ENCODE data around the gene UNC79. TPM values are rescaled to one million over a fixed set of nuclear protein-coding genes. Genes with fewer than 3 reads are reported as not detected.
A peak's percentile ranks its signal among the peaks of the same experiment; 100 is the strongest.

Gene UNC79
- total RNA-seq (2013; cell fraction: nucleolus; rRNA removed): 3.3 and 3.5 TPM in 2 replicates
- 0.16 and 0.17 TPM in 2 replicates for total RNA-seq (2014; rRNA removed)
- total RNA-seq (2014; rRNA removed; fragmentation: Illumina TruSeq; extraction: Trizol): 0.22 and 0.23 TPM in 2 replicates
- total RNA-seq (2021): 0.15 and 0.16 TPM in 2 replicates
- 0.03 TPM for polyA plus RNA-seq (2011; ENCODE audit: low read depth)
- polyA plus RNA-seq (2011; rRNA removed): 0.20 and 0.29 TPM in 2 replicates
- 0.21 and 0.22 TPM in 2 replicates for polyA plus RNA-seq (2011; cell fraction: cytosol; rRNA removed)
- 0.80 and 0.99 TPM in 2 replicates for polyA plus RNA-seq (2011; cell fraction: nucleus; rRNA removed)
- polyA plus RNA-seq (2012): 0.08 TPM in 2 replicates
- 0.12 and 0.14 TPM in 2 replicates for polyA plus RNA-seq (2014; fragmentation: Illumina TruSeq; extraction: Trizol)
- under 1 TPM; 0.05 to 0.13 TPM for polyA plus RNA-seq (2014; fragmentation: Nextera tagmentation; extraction: Ambion mirVana)
- 0.08 and 0.16 TPM in 2 replicates for polyA plus RNA-seq (2014; rRNA removed)
- polyA plus RNA-seq (2016; fragmentation: Nextera tagmentation; extraction: Ambion mirVana): under 1 TPM; 0.04 to 0.29 TPM
- 0.82 and 0.95 TPM in 2 replicates for polyA minus RNA-seq (2011; rRNA and poly(A)+ RNA removed)
- polyA minus RNA-seq (2011; cell fraction: cytosol; rRNA and poly(A)+ RNA removed): 0.21 TPM in 1 of 2 replicates, not detected in the other
- polyA minus RNA-seq (2011; cell fraction: nucleus; rRNA and poly(A)+ RNA removed): 1.3 and 1.8 TPM in 2 replicates
- Bru-seq, nascent RNA: percentile 33 among the genes with signal in this experiment
- percentile 30 among the genes with signal in this experiment for BruChase-seq, experiment 1, labeled RNA remaining after a 6-hour chase
- percentile 28 among the genes with signal in this experiment for BruChase-seq, experiment 2, labeled RNA remaining after a 2-hour chase
- long read RNA-seq, experiment 1: 0 reads
- long read RNA-seq, experiment 2, partial matches to known transcripts: 0 of 2 reads
- long read RNA-seq, experiment 2, other reads (novel, unspliced or antisense): 2 of 2 reads

DNA sequence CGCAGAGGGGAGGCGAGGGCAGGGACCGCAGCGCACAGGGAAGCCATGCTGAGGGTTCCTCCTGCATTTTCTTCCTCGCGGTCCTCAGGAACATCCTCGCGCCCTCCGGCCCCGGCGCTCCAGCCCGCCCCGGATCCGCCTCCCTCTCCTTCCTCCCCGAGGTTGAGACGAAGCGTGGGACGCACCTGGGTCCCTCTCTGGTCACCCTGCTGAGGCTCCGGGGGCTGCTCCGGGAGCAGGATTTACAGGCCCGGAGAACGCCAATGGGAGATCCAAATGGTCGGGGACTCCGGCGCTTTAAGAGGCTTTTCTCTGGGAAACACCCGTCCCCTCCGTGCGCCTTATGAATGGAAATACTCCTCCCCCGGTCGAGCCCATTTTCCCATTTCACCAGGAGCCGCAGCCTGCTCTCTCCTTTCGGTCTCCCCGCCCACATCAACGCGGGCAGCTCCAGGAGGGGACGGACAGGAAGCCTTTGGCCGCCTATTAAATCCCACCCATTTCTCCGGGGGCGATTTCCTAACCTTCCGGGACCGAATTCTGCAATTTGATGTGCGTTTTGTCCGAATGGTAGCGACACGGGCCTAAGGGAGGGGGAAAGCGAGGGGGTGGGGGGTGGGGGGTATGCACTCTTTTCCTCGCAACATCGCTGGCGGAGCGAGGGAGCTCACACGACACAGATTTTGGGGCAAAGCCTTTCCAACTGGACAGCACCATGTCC lies at the start of gene UNC79:
UNC79 (plus strand) TSS at position 625 of the 721 bp plus-strand sequence; CDS start at position 716, 91 bp downstream.
- Histone ChIP-seq H3K4me2 (ENCODE audit: control insufficient read depth, insufficient read depth) (no peak within 1 kb of the TSS), H3K4me3 (no peak within 1 kb of the TSS), H3K4me1 (ENCODE audit: control insufficient read depth, insufficient read depth, low read length) (no peaks in the 10 kb centered on the region), H3K79me2 (ENCODE audit: control insufficient read depth, insufficient read depth, low read length) (no peaks in the 10 kb centered on the region), H3K36me3 (ENCODE audit: control insufficient read depth in 2 of 2, insufficient read depth in 2 of 2, low read length in 1 of 2) (no peaks in the 10 kb centered on the region), H3K9me3 (replicated peaks; ENCODE audit: control insufficient read depth, insufficient read depth, low read length) (no peaks in the 10 kb centered on the region; the same call in 1 of the 3 replicates), H2AFZ (ENCODE audit: control insufficient read depth, low read depth, low read length) (no peak within 1 kb of the TSS), H3K27me3 (replicated peaks in 1 of 2; ENCODE audit: control insufficient read depth in 2 of 2, insufficient read depth in 2 of 2, low read length in 1 of 2) (peaks cover 0 to 5% of the 10 kb centered on the region in 2 experiments; a peak in 3 of 4 replicates), H4K20me1 (ENCODE audit: control insufficient read depth, insufficient read depth) (no peaks in the 10 kb centered on the region), H3K9ac (ENCODE audit: control insufficient read depth, insufficient read depth, low read length) (no peak within 1 kb of the TSS), H3K27ac (ENCODE audit: control insufficient read depth, insufficient read depth) (no peak within 1 kb of the TSS)
- POLR2A ChIA-PET: no interaction called here
- intact Hi-C loops (cut with micrococcal nuclease; ENCODE audit: unreplicated experiment): no loop called here
- in situ Hi-C loops (cut with MboI): no loop called here
- ATAC-seq: no peak
- CTCF ChIA-PET: no interaction called here
- BruUV-seq (replicated peaks): no TSS peak
- SMC1A ChIA-PET (ENCODE audit: uncharacterized antibody, unreplicated experiment): no interaction called here
- DNase-seq (ENCODE audit: low read depth, low spot score): no peak
- RAD21 ChIA-PET (ENCODE audit: unreplicated experiment): no interaction called here
- WGBS (ENCODE audit: insufficient coverage, insufficient replicate concordance, low lambda C conversion rate, missing lambda C conversion rate): 46% methylated on average over 41 of the region's 51 CpGs
- no peak for FAIRE-seq
- TF ChIP-seq POLR2A (IDR thresholded peaks at IDR 0.05; ENCODE audit: low read depth, low read length): no peak
- TF ChIP-seq GATAD2B (conservative IDR thresholded peaks at IDR 0.05; ENCODE audit: low read depth): no peak
- TF ChIP-seq LARP7 (IDR thresholded peaks at IDR 0.05): no peak
- TF ChIP-seq, protein P1, sequence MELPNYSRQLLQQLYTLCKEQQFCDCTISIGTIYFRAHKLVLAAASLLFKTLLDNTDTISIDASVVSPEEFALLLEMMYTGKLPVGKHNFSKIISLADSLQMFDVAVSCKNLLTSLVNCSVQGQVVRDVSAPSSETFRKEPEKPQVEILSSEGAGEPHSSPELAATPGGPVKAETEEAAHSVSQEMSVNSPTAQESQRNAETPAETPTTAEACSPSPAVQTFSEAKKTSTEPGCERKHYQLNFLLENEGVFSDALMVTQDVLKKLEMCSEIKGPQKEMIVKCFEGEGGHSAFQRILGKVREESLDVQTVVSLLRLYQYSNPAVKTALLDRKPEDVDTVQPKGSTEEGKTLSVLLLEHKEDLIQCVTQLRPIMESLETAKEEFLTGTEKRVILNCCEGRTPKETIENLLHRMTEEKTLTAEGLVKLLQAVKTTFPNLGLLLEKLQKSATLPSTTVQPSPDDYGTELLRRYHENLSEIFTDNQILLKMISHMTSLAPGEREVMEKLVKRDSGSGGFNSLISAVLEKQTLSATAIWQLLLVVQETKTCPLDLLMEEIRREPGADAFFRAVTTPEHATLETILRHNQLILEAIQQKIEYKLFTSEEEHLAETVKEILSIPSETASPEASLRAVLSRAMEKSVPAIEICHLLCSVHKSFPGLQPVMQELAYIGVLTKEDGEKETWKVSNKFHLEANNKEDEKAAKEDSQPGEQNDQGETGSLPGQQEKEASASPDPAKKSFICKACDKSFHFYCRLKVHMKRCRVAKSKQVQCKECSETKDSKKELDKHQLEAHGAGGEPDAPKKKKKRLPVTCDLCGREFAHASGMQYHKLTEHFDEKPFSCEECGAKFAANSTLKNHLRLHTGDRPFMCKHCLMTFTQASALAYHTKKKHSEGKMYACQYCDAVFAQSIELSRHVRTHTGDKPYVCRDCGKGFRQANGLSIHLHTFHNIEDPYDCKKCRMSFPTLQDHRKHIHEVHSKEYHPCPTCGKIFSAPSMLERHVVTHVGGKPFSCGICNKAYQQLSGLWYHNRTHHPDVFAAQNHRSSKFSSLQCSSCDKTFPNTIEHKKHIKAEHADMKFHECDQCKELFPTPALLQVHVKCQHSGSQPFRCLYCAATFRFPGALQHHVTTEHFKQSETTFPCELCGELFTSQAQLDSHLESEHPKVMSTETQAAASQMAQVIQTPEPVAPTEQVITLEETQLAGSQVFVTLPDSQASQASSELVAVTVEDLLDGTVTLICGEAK (IDR thresholded peaks at IDR 0.05; ENCODE audit: borderline replicate concordance): no peak
- no peak for TF ChIP-seq ZNF217 (IDR thresholded peaks at IDR 0.05)
- no peak for TF ChIP-seq PAX8 (IDR thresholded peaks at IDR 0.05)
- no peak for TF ChIP-seq TCF7 (IDR thresholded peaks at IDR 0.05; ENCODE audit: borderline replicate concordance)
- TF ChIP-seq EZH2 (IDR thresholded peaks at IDR 0.05; ENCODE audit: borderline replicate concordance, control insufficient read depth, low read depth, low read length): no peak
- no peak for TF ChIP-seq POLR2AphosphoS2 (IDR thresholded peaks at IDR 0.05; ENCODE audit: low read depth, low read length)
- TF ChIP-seq SIX5 (IDR thresholded peaks at IDR 0.05; ENCODE audit: low read depth, low read length, severe bottlenecking): no peak
- no peak for TF ChIP-seq JUNB (IDR thresholded peaks at IDR 0.05)
- TF ChIP-seq SMAD5 (IDR thresholded peaks at IDR 0.05; ENCODE audit: low read depth): no peak
- no peak for TF ChIP-seq RCOR1 (conservative IDR thresholded peaks at IDR 0.05; ENCODE audit: low read depth, low read length)
- no peak for TF ChIP-seq IKZF1 (conservative IDR thresholded peaks at IDR 0.05)
- no peak for TF ChIP-seq RBBP5 (conservative IDR thresholded peaks at IDR 0.05)
- no peak for TF ChIP-seq TCF3 (IDR thresholded peaks at IDR 0.05; ENCODE audit: borderline replicate concordance, insufficient read depth, low read depth, low read length)
- TF ChIP-seq NFYB (IDR thresholded peaks at IDR 0.05; ENCODE audit: insufficient read depth, low read depth, low read length): no peak
- no peak for TF ChIP-seq DPF2 (IDR thresholded peaks at IDR 0.05)
